HEK293 (cell line): ENCODE data around the gene DZIP1.

ENCODE experiments used
- CTCF ChIA-PET: fragments of 350-600 bp; formaldehyde crosslinking; extraction: SDS; loops from one replicate; lab custom pipeline; 2021; ENCODE audit warnings: antibody characterized with exemption; lab: Yijun Ruan, JAX
- POLR2A ChIA-PET: fragments of 300-600 bp; formaldehyde crosslinking; extraction: SDS; loops from one replicate; lab custom pipeline; 2020; ENCODE audit warnings: antibody characterized with exemption, inconsistent platforms; lab: Yijun Ruan, JAX
- H3K27ac ChIP-seq: fragments of 200-500 bp; sonication (Bioruptor generic); 2 replicates; pipeline ENCODE4 v1.5.1; 2014; ENCODE audit warnings: low read depth, low read length, control low read depth, inconsistent platforms; ENCODE audit errors: extremely low read depth
- H3K36me3 ChIP-seq, 2 experiments: fragments of 200-500 bp in 1 of 2; sonication (Bioruptor generic) in 1 of 2; 1 replicate in 1 of 2; 2 replicates in 1 of 2; pipeline ENCODE4 v1.5.1; 2014 to 2017; ENCODE audit warnings: inconsistent platforms in 2 of 2, low read length in 2 of 2; ENCODE audit not compliant: control insufficient read depth in 2 of 2, insufficient read depth in 1 of 2
- H3K4me1 ChIP-seq: fragments of 200-500 bp; sonication (Bioruptor generic); 2 replicates; pipeline ENCODE4 v1.5.1; 2014; ENCODE audit warnings: mild to moderate bottlenecking, low read length, inconsistent platforms; ENCODE audit not compliant: control insufficient read depth, insufficient read depth
- H3K4me3 ChIP-seq: 2 replicates; pipeline ENCODE4 v1.5.1; 2011; ENCODE audit warnings: low read depth, mild to moderate bottlenecking, control low read depth, low read length, moderate library complexity
- H3K9me3 ChIP-seq: fragments of 200-500 bp; sonication (Bioruptor generic); 2 replicates; pipeline ENCODE4 v1.5.1; 2014; ENCODE audit warnings: low read depth, low read length, inconsistent platforms; ENCODE audit not compliant: control insufficient read depth, insufficient read depth
- BCL11A ChIP-seq: fragments of 450-650 bp; formaldehyde crosslinking; IDR thresholded peaks from 2 replicates; pipeline ENCODE4 v1.5.1; 2016; ENCODE audit warnings: low read depth, missing biosample characterization, missing genetic modification characterization
- EGR2 ChIP-seq: fragments of 450-650 bp; formaldehyde crosslinking; IDR thresholded peaks from 2 replicates; pipeline ENCODE4 v1.5.1; 2016; ENCODE audit warnings: low read depth, missing biosample characterization, missing genetic modification characterization
- HOXC10 ChIP-seq: sonication (generic); formaldehyde crosslinking; IDR thresholded peaks from 2 replicates; pipeline ENCODE4 v1.8.1; 2023; ENCODE audit warnings: mild to moderate bottlenecking, missing genetic modification reagents
- IKZF3 ChIP-seq: fragments of 450-650 bp; IDR thresholded peaks from 2 replicates; pipeline ENCODE4 v1.5.0; 2018; ENCODE audit warnings: missing biosample characterization, mild to moderate bottlenecking, missing genetic modification characterization, moderate library complexity
- SALL2 ChIP-seq: fragments of 450-650 bp; formaldehyde crosslinking; IDR thresholded peaks from 2 replicates; pipeline ENCODE4 v1.5.0; 2017; ENCODE audit warnings: missing biosample characterization, mild to moderate bottlenecking, missing genetic modification characterization, borderline replicate concordance
- SCRT1 ChIP-seq: fragments of 450-650 bp; formaldehyde crosslinking; IDR thresholded peaks from 2 replicates; pipeline ENCODE4 v1.5.1; 2016; ENCODE audit warnings: missing biosample characterization, missing genetic modification characterization, borderline replicate concordance
- TSHZ1 ChIP-seq: fragments of 450-650 bp; formaldehyde crosslinking; IDR thresholded peaks from 2 replicates; pipeline ENCODE4 v1.5.1; 2016; ENCODE audit warnings: missing biosample characterization, missing genetic modification characterization, borderline replicate concordance
- ZBTB21 ChIP-seq: fragments of 450-650 bp; formaldehyde crosslinking; IDR thresholded peaks from 2 replicates; pipeline ENCODE4 v1.5.1; 2017; ENCODE audit warnings: missing biosample characterization, missing genetic modification characterization
- ZBTB8A ChIP-seq: fragments of 450-650 bp; formaldehyde crosslinking; IDR thresholded peaks from 2 replicates; pipeline ENCODE4 v1.5.1; 2016; ENCODE audit warnings: missing biosample characterization, missing genetic modification characterization
- ZFP41 ChIP-seq: fragments of 450-650 bp; formaldehyde crosslinking; IDR thresholded peaks from 2 replicates; pipeline ENCODE4 v1.5.1; 2016; ENCODE audit warnings: missing biosample characterization, missing genetic modification characterization, borderline replicate concordance
- ZIC2 ChIP-seq: fragments of 450-650 bp; formaldehyde crosslinking; IDR thresholded peaks from 2 replicates; pipeline ENCODE4 v1.5.1; 2016; ENCODE audit warnings: missing biosample characterization, missing genetic modification characterization
- ZNF114 ChIP-seq: fragments of 450-650 bp; formaldehyde crosslinking; IDR thresholded peaks from 2 replicates; pipeline ENCODE4 v1.5.0; 2017; ENCODE audit warnings: missing biosample characterization, missing genetic modification characterization
- ZNF157 ChIP-seq: fragments of 450-650 bp; formaldehyde crosslinking; IDR thresholded peaks from 2 replicates; pipeline ENCODE4 v1.5.1; 2016; ENCODE audit warnings: missing biosample characterization, missing genetic modification characterization
- ZNF169 ChIP-seq: fragments of 450-650 bp; formaldehyde crosslinking; IDR thresholded peaks from 2 replicates; pipeline ENCODE4 v1.5.1; 2016; ENCODE audit warnings: missing biosample characterization, missing genetic modification characterization
- ZNF19 ChIP-seq: fragments of 450-650 bp; formaldehyde crosslinking; IDR thresholded peaks from 2 replicates; pipeline ENCODE4; 2016; ENCODE audit warnings: missing biosample characterization, missing genetic modification characterization, low read depth
- ZNF433 ChIP-seq: fragments of 450-650 bp; formaldehyde crosslinking; IDR thresholded peaks from 2 replicates; pipeline ENCODE4 v1.5.1; 2016; ENCODE audit warnings: missing biosample characterization, missing genetic modification characterization, low read depth
- ZNF530 ChIP-seq: fragments of 450-650 bp; formaldehyde crosslinking; IDR thresholded peaks from 2 replicates; pipeline ENCODE4 v1.5.1; 2016; ENCODE audit warnings: low read depth, missing biosample characterization, missing genetic modification characterization
- ZNF558 ChIP-seq: fragments of 450-650 bp; formaldehyde crosslinking; IDR thresholded peaks from 2 replicates; pipeline ENCODE4 v1.5.1; 2016; ENCODE audit warnings: missing biosample characterization, missing genetic modification characterization
- ZNF610 ChIP-seq: fragments of 450-650 bp; formaldehyde crosslinking; IDR thresholded peaks from 2 replicates; pipeline ENCODE4 v1.5.1; 2016; ENCODE audit warnings: missing biosample characterization, missing genetic modification characterization, borderline replicate concordance
- ZNF837 ChIP-seq: fragments of 450-650 bp; formaldehyde crosslinking; IDR thresholded peaks from 2 replicates; pipeline ENCODE4 v1.5.1; 2016; ENCODE audit warnings: missing biosample characterization, missing genetic modification characterization
- TF ChIP-seq, protein P1 (sequence below): fragments of 450-650 bp; formaldehyde crosslinking; IDR thresholded peaks from 2 replicates; pipeline ENCODE4 v1.5.1; 2016; ENCODE audit warnings: missing biosample characterization, missing genetic modification characterization
- TF ChIP-seq, protein P2 (sequence below): fragments of 450-650 bp; formaldehyde crosslinking; IDR thresholded peaks from 2 replicates; pipeline ENCODE4 v1.5.1; 2017; ENCODE audit warnings: missing biosample characterization, missing genetic modification characterization
- TF ChIP-seq, protein P3 (sequence below): fragments of 450-650 bp; formaldehyde crosslinking; IDR thresholded peaks from 2 replicates; pipeline ENCODE4 v1.5.1; 2017; ENCODE audit warnings: missing biosample characterization, missing genetic modification characterization

The DZIP1 gene

GRCh38 chr13:95604556-95604915 lies 40.0 kb downstream of the DZIP1 start (continued):
- TF ChIP-seq ZIC2 (tag by site-specific recombination) (no peak), ZNF169 (tag by site-specific recombination) (no peak), ZNF19 (tag by site-specific recombination) (no peak), SALL2 (tag by site-specific recombination) (no peak)
- TF ChIP-seq, protein P1, sequence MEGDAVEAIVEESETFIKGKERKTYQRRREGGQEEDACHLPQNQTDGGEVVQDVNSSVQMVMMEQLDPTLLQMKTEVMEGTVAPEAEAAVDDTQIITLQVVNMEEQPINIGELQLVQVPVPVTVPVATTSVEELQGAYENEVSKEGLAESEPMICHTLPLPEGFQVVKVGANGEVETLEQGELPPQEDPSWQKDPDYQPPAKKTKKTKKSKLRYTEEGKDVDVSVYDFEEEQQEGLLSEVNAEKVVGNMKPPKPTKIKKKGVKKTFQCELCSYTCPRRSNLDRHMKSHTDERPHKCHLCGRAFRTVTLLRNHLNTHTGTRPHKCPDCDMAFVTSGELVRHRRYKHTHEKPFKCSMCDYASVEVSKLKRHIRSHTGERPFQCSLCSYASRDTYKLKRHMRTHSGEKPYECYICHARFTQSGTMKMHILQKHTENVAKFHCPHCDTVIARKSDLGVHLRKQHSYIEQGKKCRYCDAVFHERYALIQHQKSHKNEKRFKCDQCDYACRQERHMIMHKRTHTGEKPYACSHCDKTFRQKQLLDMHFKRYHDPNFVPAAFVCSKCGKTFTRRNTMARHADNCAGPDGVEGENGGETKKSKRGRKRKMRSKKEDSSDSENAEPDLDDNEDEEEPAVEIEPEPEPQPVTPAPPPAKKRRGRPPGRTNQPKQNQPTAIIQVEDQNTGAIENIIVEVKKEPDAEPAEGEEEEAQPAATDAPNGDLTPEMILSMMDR: no peak

DNA sequence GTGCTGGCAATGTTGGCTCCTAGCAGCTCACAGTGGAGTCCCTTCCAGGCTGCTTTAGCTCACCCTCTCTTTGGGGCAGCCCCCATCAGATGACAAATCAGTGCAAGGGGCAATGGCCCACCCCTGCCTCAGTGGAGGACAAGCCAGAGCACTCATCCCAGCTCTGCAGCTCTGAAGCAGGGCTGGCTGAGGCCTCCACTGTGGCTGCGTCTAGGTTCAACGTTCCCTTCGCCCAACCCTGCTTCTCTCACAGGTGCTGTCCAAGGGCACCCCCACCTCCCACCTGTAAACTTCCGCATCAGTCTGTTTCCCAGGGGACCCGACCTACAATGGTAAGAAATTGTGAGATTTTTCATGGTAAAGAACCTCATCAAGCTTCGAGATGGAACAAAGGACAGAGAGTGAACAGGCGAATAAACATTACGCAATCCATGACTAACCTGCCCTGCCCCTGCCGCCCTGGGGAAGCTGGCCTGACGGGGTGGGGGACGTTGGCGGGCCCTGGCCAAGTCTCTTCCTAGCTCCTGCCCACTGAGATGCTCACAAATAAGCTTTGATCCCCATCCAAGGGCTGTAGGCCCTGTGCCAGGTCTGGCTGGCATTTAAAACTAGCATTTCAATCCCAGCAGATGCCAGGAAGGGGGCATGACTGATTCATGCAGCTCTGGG lies 40.5 kb downstream of the DZIP1 start:
- H3K36me3 ChIP-seq: peaks cover 6 to 87% of the 10 kb centered on the region in 2 experiments
- TF ChIP-seq BCL11A (no peak), ZFP41 (tag by site-specific recombination) (no peak), ZBTB8A (no peak), ZNF530 (tag by site-specific recombination) (no peak), IKZF3 (tag by site-specific recombination) (no peak), ZNF558 (tag by site-specific recombination) (no peak), SCRT1 (no peak), EGR2 (no peak), ZNF610 (tag by site-specific recombination) (no peak), ZNF837 (tag by site-specific recombination) (no peak), HOXC10 (CRISPR knock-in tag) (no peak), ZNF157 (tag by site-specific recombination) (no peak), ZBTB21 (tag by site-specific recombination) (no peak), ZNF433 (no peak)
- TF ChIP-seq, protein P2, sequence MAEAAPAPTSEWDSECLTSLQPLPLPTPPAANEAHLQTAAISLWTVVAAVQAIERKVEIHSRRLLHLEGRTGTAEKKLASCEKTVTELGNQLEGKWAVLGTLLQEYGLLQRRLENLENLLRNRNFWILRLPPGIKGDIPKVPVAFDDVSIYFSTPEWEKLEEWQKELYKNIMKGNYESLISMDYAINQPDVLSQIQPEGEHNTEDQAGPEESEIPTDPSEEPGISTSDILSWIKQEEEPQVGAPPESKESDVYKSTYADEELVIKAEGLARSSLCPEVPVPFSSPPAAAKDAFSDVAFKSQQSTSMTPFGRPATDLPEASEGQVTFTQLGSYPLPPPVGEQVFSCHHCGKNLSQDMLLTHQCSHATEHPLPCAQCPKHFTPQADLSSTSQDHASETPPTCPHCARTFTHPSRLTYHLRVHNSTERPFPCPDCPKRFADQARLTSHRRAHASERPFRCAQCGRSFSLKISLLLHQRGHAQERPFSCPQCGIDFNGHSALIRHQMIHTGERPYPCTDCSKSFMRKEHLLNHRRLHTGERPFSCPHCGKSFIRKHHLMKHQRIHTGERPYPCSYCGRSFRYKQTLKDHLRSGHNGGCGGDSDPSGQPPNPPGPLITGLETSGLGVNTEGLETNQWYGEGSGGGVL (tag by site-specific recombination): no peak
- TF ChIP-seq, protein P3, sequence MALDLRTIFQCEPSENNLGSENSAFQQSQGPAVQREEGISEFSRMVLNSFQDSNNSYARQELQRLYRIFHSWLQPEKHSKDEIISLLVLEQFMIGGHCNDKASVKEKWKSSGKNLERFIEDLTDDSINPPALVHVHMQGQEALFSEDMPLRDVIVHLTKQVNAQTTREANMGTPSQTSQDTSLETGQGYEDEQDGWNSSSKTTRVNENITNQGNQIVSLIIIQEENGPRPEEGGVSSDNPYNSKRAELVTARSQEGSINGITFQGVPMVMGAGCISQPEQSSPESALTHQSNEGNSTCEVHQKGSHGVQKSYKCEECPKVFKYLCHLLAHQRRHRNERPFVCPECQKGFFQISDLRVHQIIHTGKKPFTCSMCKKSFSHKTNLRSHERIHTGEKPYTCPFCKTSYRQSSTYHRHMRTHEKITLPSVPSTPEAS (tag by site-specific recombination): no peak
- H3K4me3 ChIP-seq: no peak overlapping the region
- POLR2A ChIA-PET: no interaction called here
- H3K4me1 ChIP-seq: peaks cover 2% of the 10 kb centered on the region; the same call in 1 of the 2 replicates
- H3K9me3 ChIP-seq: no peaks in the 10 kb centered on the region
- CTCF ChIA-PET: no interaction called here
- H3K27ac ChIP-seq: no peak overlapping the region

- Histone ChIP-seq H3K27ac (no peak overlapping the region), H3K4me1 (no peaks in the 10 kb centered on the region), H3K4me3 (no peak overlapping the region), H3K36me3 (peaks cover 7 to 88% of the 10 kb centered on the region in 2 experiments), H3K9me3 (no peaks in the 10 kb centered on the region)
- ChIA-PET POLR2A (no interaction called here), CTCF (interaction anchor here (0.6 kb wide), 1 partner anchor 232 kb away, joined by 4 read pairs; no protein-coding TSS in a partner anchor)
- TF ChIP-seq ZNF114 (tag by site-specific recombination) (no peak), TSHZ1 (no peak)
These were observed 42.6 kb downstream of the DZIP1 start for GRCh38 chr13:95601906-95602305.
